ENCODE measurements around the gene CHRNG.

Gene CHRNG

DNA sequence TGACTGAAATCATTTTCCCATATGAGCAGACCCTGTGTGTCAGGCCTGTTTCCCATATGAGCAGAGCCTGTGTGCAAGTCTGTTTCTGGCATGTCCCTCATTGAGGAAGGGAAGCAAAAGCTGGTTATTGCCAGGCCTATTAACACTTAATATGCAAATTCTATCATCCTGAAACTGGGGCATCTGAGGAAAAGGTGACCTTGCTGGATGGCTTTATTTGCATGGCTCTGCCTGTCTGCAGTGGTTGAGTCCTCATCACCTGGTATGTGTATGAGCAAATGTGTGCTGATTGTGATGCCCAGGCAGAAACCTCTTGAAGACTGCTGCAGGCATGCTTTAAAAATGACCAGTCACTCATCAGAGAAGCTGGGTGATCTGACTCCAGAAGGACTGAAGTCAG lies 42.2 kb downstream of the CHRNG start:
- H3K27me3 Mint-ChIP-seq: no peaks in the 10 kb centered on the region
- ATAC-seq: no peak
- H3K4me1 Mint-ChIP-seq: peaks cover 3% of the 10 kb centered on the region
- peaks cover 36% of the 10 kb centered on the region for H3K36me3 Mint-ChIP-seq (ENCODE audit: low read depth)
- H3K9me3 Mint-ChIP-seq: no peaks in the 10 kb centered on the region
- DNase-seq: no peak
- no peak overlapping the region for H3K27ac Mint-ChIP-seq
- no peak overlapping the region for H3K4me3 Mint-ChIP-seq

GRCh38 chr2:232584238-232584637 lies 44.7 kb downstream of the CHRNG start:
- H3K36me3 Mint-ChIP-seq (ENCODE audit: low read depth): peaks cover 33% of the 10 kb centered on the region

GRCh38 chr2:232586943-232587505 lies 47.5 kb downstream of the CHRNG start:
- Mint-ChIP-seq H3K9me3 (no peaks in the 10 kb centered on the region), H3K4me3 (no peak overlapping the region), H3K36me3 (ENCODE audit: low read depth) (peaks cover 24% of the 10 kb centered on the region), H3K27ac (no peak overlapping the region), H3K4me1 (no peaks in the 10 kb centered on the region), H3K27me3 (no peaks in the 10 kb centered on the region)
- DNase-seq (no peak), ATAC-seq (no peak)

More at GRCh38 chr2:232584238-232584637, 44.7 kb downstream of the CHRNG start:
- DNase-seq (no peak), ATAC-seq (no peak)
- Mint-ChIP-seq H3K4me3 (no peak overlapping the region), H3K27ac (no peak overlapping the region), H3K27me3 (no peaks in the 10 kb centered on the region), H3K9me3 (no peaks in the 10 kb centered on the region), H3K4me1 (peaks cover 3% of the 10 kb centered on the region)

- peaks cover 20% of the 10 kb centered on the region for H3K36me3 Mint-ChIP-seq (ENCODE audit: low read depth)
- no peak overlapping the region for H3K27ac Mint-ChIP-seq
- no peaks in the 10 kb centered on the region for H3K9me3 Mint-ChIP-seq
- H3K4me3 Mint-ChIP-seq: no peak overlapping the region
- DNase-seq (no peak), ATAC-seq (no peak)
- no peaks in the 10 kb centered on the region for H3K4me1 Mint-ChIP-seq
- H3K27me3 Mint-ChIP-seq: no peaks in the 10 kb centered on the region
These were observed 48.0 kb downstream of the CHRNG start for GRCh38 chr2:232587512-232587911.

DNA sequence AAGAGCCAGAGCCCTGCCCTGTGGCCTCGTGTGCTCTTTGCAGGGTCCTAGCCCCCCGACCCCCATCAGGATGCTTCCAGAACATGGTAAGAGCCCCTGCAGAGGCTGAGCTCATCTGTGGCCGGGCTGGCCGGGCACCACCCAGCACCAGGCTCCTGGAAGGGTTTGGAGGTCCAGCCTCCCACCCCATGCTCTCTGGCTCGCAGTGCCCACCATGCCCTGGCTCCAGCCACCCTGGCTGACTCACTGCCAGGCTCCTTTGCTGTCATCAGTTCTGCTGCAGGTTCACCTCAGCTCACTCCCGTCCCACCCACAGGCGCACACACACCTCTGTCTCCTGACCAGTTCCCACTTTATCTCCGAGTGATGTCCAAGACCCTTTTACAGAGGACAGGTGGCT lies 48.5 kb downstream of the CHRNG start:
- H3K36me3 Mint-ChIP-seq (ENCODE audit: low read depth): peaks cover 15% of the 10 kb centered on the region
- no peak overlapping the region for H3K4me3 Mint-ChIP-seq
- no peak overlapping the region for H3K27ac Mint-ChIP-seq
- no peaks in the 10 kb centered on the region for H3K9me3 Mint-ChIP-seq
- no peak for DNase-seq
- H3K4me1 Mint-ChIP-seq: peaks cover 2% of the 10 kb centered on the region
- no peak for ATAC-seq
- H3K27me3 Mint-ChIP-seq: no peaks in the 10 kb centered on the region

- DNase-seq (no peak), ATAC-seq (no peak)
- Mint-ChIP-seq H3K9me3 (no peaks in the 10 kb centered on the region), H3K4me3 (no peak overlapping the region), H3K4me1 (peaks cover 6% of the 10 kb centered on the region), H3K27me3 (no peaks in the 10 kb centered on the region), H3K36me3 (ENCODE audit: low read depth) (peaks cover 7% of the 10 kb centered on the region), H3K27ac (no peak overlapping the region)
These were observed 49.4 kb downstream of the CHRNG start for GRCh38 chr2:232588680-232589585.

DNA sequence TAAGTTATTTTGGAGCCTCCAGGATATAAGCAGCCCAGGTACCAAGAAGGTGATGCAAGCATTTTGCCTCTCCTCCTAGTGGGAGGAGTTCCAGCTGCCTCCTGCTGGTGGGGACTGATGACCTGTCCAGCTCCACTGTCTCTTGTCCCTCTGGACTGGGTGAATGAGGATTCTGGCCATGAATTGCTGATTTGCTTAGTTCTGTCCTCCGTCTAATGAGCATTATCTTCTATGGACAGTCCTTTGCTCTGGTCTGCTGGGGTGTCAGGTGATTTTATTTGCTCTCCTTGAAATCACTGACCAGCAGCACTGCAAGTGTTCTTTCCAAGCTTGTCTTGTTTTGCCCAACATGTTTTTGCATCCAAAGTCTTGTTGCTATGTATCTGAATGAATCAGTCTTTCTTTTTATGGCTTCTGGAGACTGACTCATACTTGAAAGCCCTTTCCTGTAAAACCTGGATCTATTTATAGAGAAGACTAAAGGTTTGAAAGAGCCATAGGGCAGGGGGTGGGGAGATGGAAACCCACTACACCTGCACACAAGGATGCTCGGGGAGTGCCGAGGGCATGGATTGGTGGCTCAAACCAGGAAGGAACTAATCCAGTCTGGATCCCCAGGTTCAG lies 53.4 kb downstream of the CHRNG start:
- H3K36me3 Mint-ChIP-seq (ENCODE audit: low read depth): no peaks in the 10 kb centered on the region
- H3K27me3 Mint-ChIP-seq: no peaks in the 10 kb centered on the region
- H3K27ac Mint-ChIP-seq: peak overlapping the region; percentile 4
- H3K4me1 Mint-ChIP-seq: peaks cover 6% of the 10 kb centered on the region
- H3K4me3 Mint-ChIP-seq: no peak overlapping the region
- no peaks in the 10 kb centered on the region for H3K9me3 Mint-ChIP-seq
- DNase-seq (no peak), ATAC-seq (peak; percentile 40)

DNA sequence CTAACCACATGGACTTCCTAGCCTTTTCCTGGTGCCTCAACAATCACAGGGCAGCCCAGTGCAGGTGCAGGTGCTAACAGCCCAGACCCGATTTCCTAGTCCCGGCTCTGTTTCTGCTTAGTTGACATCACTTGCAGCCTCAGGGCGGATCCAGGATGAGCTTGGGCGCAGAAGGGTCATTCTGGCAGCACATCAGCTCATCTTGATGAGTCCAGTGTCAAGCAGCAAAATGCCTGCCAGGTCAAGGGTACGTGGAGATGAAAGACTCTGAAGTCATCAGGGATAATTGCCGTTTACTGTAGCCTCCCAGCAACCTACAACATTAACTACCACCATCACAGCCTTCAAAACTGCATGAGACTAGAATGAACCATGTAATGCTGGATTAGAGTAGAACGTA lies 54.5 kb downstream of the CHRNG start:
- Mint-ChIP-seq H3K36me3 (ENCODE audit: low read depth) (no peaks in the 10 kb centered on the region), H3K4me1 (peaks cover 6% of the 10 kb centered on the region), H3K9me3 (no peaks in the 10 kb centered on the region), H3K27ac (no peak overlapping the region), H3K4me3 (no peak overlapping the region), H3K27me3 (no peaks in the 10 kb centered on the region)
- ATAC-seq: no peak
- DNase-seq: no peak
